HG02885 (cell line): ENCODE results near the gene PRPF8.

Experiments
- ATAC-seq: cut with Tn5 transposase; IDR thresholded peaks from one replicate; pipeline ENCODE4 v1.9.1; 2021; ENCODE audit warnings: mild to moderate bottlenecking; ENCODE audit not compliant: unreplicated experiment, poor library complexity

Gene PRPF8

DNA sequence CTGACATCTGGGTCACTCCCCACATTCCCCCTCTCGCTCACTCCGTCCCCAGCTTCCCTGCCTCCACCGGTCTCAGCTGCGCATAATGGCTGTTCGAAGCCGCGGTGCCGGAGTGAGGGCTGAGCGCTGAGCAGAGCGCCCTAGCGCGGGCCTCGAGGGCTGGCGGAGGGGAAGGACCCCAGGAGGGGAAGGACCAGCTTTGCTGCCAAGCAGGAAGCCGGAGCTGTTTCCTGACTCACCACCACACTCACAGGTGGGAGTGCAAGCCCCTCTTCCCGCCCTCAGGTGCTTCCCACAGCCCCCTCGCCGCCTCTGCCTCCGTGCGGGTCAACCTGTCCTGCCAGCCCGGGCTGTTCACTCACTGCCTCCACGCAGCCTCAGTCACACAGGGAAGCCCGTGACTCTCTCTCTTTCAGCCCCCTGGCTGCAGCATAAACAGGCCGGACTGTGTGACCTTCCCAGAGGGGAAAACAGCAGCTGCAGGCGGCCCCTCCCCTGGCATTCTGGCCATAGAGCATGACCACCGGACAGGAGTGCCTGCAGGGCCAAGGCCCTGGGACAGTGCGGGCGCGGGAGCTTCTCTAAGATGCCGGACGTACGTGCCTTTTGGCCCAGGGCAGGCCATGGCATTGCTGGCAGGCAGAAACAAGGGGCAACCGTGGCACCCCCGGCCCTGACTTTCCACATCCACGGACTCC, 79.7 kb downstream of the PRPF8 start:
- no peak for ATAC-seq

DNA sequence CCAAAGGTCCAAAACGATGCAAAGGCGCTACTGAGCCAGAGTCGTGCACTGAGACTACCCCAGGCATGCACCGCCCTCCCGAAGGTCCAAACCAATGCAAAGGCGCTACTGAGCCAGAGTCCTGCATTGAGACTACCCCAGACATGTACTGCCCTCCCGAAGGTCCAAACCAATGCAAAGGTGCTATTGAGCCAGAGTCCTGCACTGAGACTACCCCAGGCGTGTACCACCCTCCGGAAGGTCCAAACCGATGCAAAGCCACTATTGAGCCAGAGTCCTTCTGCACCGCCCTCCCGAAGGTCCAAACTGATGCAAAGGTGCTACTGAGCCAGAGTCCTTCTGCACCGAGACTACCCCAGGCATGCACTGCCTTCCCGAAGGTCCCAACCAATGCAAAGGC, 83.1 kb downstream of the PRPF8 start:
- no peak for ATAC-seq
